NCI-H446 (cell line): ENCODE data around the gene EIF5A2.
A peak's percentile ranks its signal among the peaks of the same experiment; 100 is the strongest.
"Not testable (repeated sequence)": the region's sequence is repeated elsewhere in the genome, so short reads cannot be mapped to it uniquely, and the experiment has no call there.

Experiments
- DNase-seq, 2 experiments: peaks; one replicate each; lab custom pipeline; 2025; lab: John Stamatoyannopoulos, UW

Gene EIF5A2

GRCh38 chr3:170908235-170909116, at the start of gene EIF5A2:
Gene EIF5A2 (minus strand): TSS chr3:170908637. CDS start chr3:170907806, 831 bp downstream.
- peak; percentile 94 to 96 for DNase-seq

DNA sequence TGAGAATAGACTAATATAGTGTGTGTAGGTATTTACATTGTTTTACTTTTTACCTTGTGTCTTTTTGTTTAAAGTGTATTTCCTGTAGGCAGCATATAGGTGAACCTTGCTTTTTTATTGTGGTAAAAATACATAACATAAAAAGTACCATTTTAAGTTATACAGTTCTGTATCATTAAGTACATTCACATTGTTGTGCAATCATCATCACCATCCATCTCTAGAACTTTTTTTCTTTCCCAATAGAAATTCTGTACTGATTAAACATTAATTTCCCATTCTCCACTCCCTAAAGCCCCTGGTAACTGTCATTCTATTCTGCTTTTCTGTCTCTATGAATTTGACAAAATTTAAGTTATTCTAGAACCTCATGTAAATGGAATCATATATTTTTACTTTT, 48.2 kb upstream of the EIF5A2 start:
- DNase-seq = no peak

DNA sequence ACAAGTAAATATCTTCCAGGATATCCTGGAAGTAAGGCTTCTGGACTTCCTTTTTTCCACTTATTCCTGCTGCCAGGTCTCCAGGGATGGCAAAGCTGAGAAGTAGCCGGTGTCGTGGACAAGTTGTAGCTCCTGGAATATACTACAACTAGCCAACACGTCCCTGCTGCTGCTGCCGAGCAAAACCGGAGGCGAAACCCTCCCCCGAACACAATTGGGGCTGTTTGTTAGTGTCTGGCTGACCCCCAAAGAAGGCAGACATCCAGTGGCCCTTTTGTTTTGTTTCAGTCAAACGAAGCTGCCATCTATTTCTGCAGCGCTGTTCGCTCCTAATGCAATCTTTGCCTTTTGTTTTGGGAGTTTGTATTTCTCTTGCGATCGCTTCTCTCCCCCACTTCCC, 45.3 kb upstream of the EIF5A2 start:
- DNase-seq = peak in 1 of 2 experiments; percentile 30

DNA sequence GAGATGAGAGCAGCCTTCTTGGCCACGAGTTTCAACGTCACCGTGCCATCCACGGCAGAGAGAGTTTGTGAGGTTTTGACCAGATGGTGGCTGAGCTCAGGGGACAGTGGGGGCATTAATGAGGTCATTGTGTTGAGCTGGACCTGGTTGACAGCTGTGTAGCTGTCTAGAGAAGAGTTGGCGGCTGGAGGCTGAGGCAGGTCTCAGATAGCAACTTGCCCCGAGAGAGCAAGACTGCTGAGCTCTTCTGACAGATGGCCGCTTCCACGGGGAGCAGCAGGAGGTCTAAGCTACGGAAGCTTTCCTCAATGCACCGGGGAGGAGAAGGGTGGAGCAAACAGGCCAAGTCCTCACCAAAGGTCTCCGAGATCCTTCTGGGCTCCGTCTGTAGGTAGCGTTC, 44.8 kb upstream of the EIF5A2 start:
- peak in 1 of 2 experiments; percentile 80 for DNase-seq

- no peak for DNase-seq
Measured at GRCh38 chr3:170949211-170949610, 40.8 kb upstream of the EIF5A2 start.

DNA sequence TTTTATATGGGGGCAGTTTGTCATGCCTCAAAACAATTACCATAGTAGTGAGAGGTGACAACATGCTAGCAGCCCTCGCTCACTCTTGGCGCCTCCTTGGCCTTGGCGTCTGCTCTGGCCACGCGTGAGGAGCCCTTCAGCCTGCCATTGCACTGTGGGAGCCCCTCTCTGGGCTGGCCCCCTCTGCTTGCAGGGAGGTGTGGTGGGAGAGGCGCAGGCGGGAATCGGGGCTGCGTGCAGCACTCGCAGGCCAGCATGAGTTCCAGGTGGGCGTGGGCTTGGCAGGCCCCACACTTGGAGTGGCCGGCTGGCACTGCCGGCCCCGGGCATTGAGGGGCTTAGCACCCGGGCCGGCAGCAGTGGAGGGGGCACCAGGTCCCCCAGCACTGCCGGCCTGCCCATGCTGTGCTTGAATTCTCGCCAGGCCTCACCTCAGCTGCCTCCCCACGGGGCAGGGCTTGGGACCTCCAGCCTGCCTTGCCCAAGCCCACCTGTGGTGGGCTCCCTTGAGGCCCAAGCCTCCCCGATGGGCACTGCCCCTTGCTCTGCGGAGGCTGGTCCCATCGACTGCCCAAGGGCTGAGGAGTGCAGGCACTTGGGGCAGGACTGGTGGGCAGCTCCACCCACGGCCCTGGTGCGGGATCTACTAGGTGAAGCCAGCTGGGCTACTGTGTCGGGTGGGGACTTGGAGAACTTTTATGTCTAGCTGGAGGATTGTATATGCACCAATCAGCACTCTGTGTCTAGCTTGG, 38.8 kb upstream of the EIF5A2 start:
- DNase-seq = no peak

GRCh38 chr3:170942011-170942410, 33.6 kb upstream of the EIF5A2 start:
- no peak for DNase-seq

DNA sequence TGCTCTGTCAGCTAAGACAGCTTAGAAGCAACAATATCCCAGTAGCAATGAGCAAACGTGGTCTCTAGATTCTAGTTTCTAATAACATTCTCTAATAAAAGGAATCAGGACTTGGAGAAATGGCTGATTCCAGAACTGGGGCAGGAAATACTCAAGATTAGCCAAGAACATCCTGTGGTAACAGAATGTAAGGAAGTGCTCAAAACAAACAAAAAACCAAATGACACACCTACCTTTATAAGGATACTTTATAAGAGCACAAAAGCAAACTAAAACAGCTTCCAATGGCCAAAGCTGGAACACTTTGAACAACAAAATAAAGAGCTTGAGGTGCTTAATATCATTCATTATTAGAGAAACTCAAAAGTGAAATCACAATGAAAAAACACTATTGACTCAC, 33.1 kb upstream of the EIF5A2 start:
- no peak for DNase-seq

DNA sequence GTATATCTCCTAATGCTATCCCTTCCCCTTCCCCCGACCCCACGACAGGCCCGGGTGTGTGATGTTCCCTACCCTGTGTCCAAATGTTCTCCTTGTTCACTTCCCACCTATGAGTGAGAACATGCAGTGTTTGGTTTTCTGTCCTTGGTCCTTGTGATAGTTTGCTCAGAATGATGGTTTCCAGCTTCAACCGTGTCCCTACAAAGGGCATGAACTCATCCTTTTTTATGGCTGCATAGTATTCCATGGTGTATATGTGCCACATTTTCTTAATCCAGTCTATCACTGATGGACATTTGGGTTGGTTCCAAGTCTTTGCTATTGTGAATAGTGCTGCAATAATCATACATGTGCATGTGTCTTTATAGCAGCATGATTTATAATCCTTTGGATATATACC, 24.6 kb upstream of the EIF5A2 start:
- not testable (repeated sequence) for DNase-seq

- DNase-seq = not testable (repeated sequence)
Measured at GRCh38 chr3:170923553-170923952, 15.1 kb upstream of the EIF5A2 start.

- no peak for DNase-seq
Measured at GRCh38 chr3:170918715-170919114, 10.3 kb upstream of the EIF5A2 start.

GRCh38 chr3:170914690-170915089, 6.3 kb upstream of the EIF5A2 start:
- no peak for DNase-seq

DNA sequence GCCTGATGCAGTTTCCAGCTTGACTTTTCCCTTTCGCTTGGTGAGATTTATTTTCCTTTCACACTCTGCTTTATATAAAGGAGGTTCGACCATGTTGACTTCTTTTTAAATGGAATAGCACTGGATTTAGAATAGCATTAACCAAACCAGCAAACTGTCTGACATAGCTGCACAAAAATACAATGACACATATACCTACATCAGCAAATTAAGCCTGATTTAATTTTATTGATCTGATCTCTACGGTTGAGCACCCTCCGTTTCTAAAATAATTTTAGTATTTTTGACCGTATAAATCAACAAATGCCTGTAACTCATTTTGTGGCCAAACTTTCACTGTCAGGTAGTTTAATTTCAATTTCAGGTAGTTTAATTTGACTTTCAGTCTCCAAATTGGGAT, 5.8 kb upstream of the EIF5A2 start:
- DNase-seq = no peak

DNA sequence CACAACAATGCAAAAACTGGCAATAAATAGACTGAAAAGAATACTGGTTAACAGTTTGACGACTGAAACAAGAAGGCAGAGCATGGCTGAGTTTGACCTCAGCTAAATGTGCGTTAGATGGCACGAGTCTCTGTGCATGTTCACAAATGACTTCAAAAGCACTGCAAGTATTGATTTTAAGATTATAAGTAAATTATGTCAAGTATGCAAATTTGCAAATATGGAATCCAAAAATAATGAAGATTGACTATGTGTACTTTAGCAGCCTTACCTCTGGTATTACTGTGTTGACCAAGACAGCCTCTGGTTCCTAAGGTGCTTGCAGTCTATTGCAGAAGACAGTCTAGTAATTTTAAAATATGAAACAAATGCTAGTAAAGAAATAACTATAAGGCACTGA, 2.6 kb upstream of the EIF5A2 start:
- no peak for DNase-seq

DNA sequence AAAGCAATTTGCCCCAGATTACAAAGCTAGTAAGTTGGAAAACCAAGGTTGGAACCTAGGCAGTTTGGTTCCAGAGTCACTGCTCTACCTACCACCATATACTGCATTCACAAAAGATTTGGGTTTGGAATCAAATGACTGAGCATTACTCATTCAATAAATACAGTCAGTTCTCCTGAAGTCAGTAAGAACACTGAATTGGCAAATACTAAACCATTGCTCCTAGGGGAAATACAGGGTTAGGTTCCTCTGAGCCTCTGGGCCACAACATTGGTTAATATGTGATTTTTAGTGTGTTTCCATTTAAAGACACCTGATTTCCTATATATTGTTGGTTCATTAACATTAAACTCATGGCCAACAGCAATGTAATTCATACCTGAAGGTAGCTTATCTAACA, 2.1 kb upstream of the EIF5A2 start:
- DNase-seq = no peak

DNA sequence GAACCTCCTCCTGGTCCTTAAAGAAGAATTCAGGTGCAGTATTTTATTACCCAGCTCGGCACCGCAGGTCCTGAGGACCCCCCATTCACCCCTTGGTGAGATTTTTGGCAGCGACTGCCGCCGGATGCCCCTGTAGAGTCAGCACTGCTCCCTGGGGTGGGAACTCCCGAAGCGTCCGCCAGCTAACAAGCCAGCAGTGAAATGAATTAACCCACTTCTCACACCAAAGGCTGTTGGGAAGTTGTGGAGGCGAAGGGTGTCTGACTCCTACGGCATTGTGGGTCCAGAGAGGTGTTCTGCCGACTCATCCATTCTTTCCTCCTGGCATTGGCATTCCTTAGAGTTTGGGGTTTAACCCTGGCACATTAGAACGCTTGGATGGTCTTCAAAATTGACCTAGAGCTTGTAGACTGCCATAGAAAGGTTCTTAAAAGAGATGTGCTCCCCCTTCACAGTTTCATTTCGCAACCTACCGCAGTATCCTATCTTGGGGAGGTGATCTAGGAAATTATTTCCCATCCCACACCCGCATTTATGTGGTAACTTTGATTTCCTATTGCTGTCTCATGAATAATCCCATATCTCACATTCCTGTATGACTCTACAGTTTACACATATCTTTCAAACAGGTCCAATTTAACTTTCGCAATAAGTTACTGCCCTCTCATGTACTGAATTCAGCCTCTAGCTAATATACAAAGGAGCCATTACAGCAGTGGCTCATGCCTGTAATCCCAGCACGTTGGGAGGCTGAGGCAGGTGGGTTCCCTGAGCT, 879 bp upstream of the EIF5A2 start:
- DNase-seq = no peak

- no peak for DNase-seq
Measured at GRCh38 chr3:170907637-170908234, 701 bp downstream of the EIF5A2 start.

DNA sequence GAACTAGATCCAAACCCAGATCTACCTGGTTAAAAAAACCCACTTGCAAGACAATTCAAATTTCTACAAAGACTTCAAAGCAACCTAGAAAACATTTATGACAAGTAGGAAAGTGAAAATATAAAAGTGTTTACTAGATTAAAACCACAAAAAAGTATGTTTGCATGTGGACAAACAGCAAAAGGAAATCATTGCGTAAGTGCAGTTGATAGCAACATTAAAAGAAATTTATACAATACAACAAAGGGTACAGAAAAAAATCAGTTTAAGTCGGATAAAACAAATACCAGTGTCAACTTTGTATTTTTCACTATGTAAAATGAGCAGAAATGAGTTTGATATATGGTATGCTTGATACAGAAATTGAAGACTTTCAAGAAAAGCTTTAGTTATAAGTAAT, 2.6 kb downstream of the EIF5A2 start:
- DNase-seq = no peak

- no peak for DNase-seq
Measured at GRCh38 chr3:170903123-170903522, 5.3 kb downstream of the EIF5A2 start.

GRCh38 chr3:170899455-170899854, 9.0 kb downstream of the EIF5A2 start:
- no peak for DNase-seq

- DNase-seq = no peak
Measured at GRCh38 chr3:170897978-170898377, 10.5 kb downstream of the EIF5A2 start.

DNA sequence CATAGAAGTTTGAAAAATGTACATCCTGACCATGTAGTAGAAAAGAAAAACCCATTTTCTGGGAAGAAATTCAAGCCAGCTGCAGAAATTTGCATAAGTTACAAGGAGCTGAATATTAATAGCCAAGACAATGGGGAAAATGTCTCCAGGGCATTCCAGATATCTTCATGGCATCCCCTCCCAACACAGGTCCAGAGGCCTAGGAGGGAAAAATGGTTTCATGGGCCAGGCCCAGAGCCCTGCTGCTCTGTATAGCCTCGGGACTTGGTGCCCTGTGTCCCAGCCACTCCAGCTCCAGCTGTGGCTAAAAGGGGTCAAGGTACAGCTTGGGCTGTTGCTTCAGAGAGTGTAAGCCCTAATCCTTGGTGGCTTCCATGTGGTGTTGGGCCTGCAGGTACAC, 11.2 kb downstream of the EIF5A2 start:
- not testable (repeated sequence) for DNase-seq
